Stimulated activated CD8-positive, alpha-beta memory T cell treated with anti-CD3 and anti-CD28 coated beads, Interleukin-12 subunit alpha, Interleukin-12 subunit beta, amount 100 ng/mL, for 24 hours (primary cell): ENCODE measurements around the gene MIOX.
A peak's percentile ranks its signal among the peaks of the same experiment; 100 is the strongest.

Source experiments
- DNase-seq: peaks from one replicate; pipeline ENCODE4 v3.0.0-alpha.2; 2020; ENCODE audit errors: extremely low read depth

Gene MIOX

DNA sequence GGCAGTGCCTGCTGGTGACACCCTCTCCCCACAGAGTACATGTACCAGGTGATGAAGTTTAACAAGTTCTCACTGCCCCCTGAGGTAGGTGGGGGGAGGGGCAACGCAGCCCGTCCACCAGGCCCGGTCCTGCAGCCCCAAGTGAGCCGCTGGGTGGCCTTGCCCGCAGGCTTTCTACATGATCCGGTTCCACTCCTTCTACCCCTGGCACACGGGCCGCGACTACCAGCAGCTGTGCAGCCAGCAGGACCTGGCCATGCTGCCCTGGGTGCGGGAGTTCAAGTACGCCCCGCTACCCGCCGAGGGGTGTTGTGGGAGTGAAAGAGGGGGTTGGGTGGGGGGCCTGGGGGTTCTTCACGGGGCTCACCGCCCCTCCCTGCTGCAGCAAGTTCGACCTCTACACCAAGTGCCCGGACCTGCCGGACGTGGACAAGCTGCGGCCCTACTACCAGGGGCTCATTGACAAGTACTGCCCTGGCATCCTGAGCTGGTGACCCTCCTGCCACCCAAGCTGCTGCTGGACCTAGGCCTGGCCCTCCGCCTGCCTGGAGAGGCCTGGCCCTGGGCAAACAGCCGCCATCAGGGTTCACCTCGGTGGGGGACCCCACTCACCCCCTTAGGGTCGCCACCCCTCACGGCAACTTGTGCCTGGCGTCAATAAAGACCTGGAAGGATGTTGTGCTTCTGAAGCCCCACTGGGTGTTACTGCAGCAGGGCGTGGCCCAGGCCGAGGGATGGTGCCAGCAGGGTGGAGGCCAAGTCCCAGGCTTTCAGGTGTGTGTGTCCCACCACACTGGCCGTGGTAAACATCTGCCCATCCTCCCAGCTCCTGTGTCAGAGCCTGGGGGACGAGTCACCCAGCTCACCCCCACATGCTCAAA is 2.9 kb downstream of the MIOX start:
- no peak for DNase-seq

- no peak for DNase-seq
Observed at GRCh38 chr22:50490531-50491308, 4.1 kb downstream of the MIOX start.

DNA sequence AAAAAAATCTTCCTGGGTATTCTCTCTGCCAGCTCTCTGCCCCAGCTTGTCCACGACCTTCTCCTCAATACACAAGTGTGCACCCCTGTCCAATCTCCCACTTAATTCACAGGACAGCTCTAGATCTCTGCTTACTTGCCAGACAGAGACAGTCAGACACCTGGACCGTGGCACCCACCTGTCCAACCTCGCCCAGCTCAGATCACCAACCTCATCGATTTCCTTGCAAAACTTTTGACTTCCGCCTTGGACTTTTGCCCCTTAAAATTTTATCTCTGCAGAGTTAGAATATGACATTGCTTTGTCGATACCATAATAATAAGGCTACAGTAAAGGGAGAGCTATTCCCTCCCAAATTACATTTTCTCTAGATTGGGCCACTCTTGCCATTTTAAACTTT is 10.4 kb downstream of the MIOX start:
- no peak for DNase-seq

- no peak for DNase-seq
Observed at GRCh38 chr22:50498322-50498890, 11.7 kb downstream of the MIOX start.

- DNase-seq: no peak
Observed at GRCh38 chr22:50500452-50500851, 13.8 kb downstream of the MIOX start.

GRCh38 chr22:50502096-50502495 is 15.4 kb downstream of the MIOX start:
- DNase-seq: no peak

GRCh38 chr22:50502628-50503474 is 16.2 kb downstream of the MIOX start:
- no peak for DNase-seq

DNA sequence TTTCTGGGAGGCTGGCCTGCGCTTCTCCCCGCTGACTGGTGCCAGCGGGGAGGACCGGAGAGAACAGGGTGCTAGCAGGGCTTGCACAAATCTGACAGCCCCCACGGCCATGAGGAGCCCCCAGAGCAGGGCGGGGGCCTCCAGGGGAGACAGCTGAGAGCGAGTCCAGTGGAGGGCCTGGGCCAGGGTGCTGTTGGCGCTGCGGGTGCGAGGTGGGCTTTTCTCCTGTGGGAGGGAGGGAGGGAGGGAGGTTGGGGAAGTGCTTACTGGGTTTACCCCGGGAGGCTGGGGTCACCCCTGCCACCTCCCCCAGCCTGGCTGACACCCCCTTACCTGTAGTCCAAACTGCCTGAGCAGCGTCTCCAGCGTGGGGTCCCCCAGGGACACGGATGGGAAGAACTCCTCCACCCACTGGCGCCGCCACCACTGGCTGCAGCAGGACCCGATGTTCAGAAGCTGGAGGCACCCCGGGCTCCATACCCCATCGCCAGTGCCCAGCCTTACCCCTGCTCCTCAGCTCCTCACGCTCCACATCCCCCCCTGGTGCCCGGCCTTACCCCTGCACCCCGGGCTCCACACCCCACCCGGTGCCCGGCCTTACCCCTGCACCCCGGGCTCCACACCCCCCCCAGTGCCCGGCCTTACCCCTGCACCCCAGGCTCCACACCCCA is 17.0 kb downstream of the MIOX start:
- no peak for DNase-seq

DNA sequence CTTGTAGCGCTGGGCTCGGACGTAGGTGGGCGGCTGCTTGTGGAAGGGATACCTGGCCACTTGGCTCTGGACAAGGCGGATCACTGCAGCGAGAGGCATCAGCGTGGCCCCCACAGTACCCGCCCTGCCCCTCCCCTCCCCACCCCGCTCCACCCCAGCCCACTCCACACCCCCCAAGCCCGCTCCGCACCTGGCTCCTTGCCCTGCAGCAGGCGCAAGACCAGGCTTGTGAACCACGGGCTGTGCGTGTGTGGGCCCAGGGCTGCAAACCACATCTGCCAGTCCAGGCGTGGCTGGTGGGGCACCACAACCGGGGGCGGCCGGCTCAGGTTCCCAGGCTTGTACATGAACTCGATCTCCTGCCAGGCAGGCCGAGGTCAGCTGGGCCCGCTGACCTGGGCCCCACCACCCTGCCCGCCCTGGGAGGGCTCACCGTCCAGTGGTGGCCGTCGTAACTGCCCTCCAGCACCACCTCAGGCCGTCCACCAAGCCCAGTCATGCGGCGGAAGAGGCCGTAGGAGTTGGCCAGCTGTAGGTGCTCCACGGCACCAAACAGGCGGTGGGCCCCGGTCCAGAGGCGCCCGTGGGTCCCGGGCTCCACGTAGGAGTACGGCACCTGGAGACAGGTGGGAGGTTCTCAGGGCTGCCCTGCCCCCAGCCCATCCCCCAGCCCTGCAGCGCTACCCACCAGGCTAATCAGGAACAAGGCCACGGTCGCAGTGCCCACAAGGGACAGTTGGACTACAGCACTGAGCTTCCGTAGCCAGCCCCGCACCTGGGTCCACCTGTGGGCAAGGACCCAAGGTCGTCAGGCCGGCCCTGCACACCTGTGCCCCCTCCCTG is 17.9 kb downstream of the MIOX start:
- no peak for DNase-seq

- DNase-seq: no peak
Observed at GRCh38 chr22:50505276-50505775, 18.7 kb downstream of the MIOX start.

DNA sequence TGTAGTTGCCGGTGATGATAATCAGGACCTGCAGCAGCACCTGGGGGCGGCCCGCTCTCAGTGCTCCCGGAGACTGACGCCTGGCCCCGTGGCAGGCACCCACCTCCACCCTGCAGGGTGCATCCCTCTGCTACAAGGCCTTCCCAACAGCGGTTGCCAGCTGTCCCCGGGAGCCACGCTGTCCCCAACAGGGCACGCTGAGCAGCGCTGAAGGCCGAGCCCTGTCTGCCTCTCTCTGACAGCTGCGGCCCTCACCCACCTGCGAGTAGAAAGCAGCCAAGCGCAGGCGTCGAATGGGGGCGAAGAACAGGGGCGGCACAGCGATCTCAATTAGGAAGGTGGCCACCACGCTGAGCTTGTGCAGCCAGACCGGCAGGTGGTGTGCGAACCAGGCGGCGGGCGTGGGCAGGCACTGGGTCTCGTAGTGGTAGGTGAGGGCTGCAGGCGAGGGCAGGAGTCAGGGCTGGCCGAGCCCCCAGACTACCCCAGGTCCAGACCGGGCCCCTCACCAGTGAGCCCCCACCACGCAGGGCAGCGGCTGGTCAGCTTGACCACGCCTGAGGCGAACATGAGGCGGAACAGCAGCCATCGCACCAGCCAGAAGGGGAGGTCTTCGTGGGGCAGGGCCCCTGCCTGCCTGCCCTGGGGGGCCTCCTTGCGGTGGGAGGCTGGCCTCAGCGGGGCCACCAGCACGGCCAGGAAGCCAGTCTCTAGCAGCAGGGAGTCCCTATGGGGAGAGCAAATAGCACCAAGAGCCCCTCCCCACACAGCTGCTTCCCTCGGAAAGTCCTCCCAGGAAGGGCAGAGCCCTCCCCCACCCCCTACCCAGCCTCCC is 19.3 kb downstream of the MIOX start:
- DNase-seq: no peak

DNA sequence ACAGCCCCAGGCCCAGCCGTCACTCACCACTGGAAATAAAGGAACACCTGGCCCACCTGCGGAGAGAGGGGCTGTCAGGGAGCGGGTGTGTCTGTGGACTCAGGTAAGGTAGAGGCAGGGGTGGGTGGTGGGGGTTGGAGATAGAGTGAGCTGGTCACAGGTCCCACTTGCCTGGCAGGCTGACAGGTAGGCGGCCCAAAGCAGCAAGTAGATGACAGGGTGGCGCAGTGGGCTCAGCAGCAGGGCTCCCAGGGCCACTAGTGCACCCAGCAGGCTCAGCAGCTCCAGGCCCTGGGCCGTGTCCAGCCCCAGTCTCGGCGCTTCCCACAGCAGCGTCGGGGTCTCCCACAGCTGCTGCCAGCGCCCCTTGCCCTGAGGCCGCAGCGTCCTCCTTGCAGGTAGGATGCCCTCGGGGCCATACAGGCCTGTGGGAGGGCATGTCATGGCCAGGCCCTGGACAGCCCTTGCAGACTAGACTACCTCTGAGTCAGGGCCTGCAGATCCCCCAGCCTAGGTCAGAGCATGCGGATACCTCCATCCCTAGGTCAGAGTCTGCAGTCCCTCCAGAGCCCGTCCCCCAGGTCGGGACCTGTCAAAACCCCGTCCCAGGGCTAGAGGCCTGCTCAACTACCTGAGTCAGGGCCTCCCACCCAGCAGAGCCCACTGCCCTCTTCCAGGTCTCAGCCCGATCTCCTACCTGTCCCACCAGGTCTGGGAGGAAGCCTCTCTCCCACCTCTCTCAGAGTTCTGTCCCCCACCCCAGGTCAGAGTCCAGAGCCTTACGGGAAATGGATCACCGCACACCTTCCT is 20.2 kb downstream of the MIOX start:
- DNase-seq: no peak

GRCh38 chr22:50507421-50507990 is 20.8 kb downstream of the MIOX start, which contains the start of gene LMF2:
TSS of gene LMF2 (minus strand) at chr22:50507702. CDS start at chr22:50507675, 27 bp downstream.
- DNase-seq: peak; percentile 83

GRCh38 chr22:50507991-50508884 is 21.6 kb downstream of the MIOX start, which contains the start of gene NCAPH2:
TSS of gene NCAPH2 (plus strand) at chr22:50508224. CDS start at chr22:50508338, 114 bp downstream.
- peak; percentile 90 for DNase-seq

DNA sequence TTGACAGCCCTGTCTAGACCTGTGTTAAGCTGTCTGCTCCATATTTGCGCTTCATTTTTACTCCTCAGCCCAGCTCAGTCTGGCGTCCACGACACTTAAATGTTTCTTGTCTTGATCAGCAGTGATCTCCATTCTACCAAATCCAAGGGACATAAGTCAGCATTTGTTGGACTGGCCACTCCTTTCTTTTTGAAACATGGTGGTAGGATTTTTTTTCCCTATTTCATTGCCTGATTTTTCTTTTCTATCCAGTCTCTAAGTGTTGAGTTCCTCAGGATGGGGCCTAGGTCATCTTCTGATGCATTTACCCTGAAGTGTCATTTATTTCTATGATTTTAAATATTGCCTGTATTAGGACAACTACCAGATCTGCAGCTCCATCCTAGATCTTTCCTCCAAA is 22.2 kb downstream of the MIOX start:
- DNase-seq: no peak

GRCh38 chr22:50513175-50513574 is 26.5 kb downstream of the MIOX start:
- DNase-seq: no peak

- no peak for DNase-seq
Observed at GRCh38 chr22:50516068-50516467, 29.4 kb downstream of the MIOX start.
